ENCODE data around the gene RFLNA. TPM values are rescaled to one million over a fixed set of nuclear protein-coding genes. Genes with fewer than 3 reads are reported as not detected.

RFLNA gene
- total RNA-seq, 6 experiments from 2014 or later, result 0.12 to 0.31 TPM; not detected in 4

GRCh38 chr12:124361996-124362395 is 67.1 kb downstream of the RFLNA start:
- ATAC-seq, result no peak
- DNase-seq, result no peak
- intact Hi-C loops (cut with DNase I), result no loop called here
- peaks cover 0 to 6% (median 2%) of the 10 kb centered on the region in 4 donors for H3K36me3 ChIP-seq
- TF ChIP-seq POLR2A (IDR thresholded peaks at IDR 0.05) (no peak), CTCF (IDR thresholded peaks at IDR 0.05) (no peak)
- no peaks in the 10 kb centered on the region for H3K9me3 ChIP-seq
- no peaks in the 10 kb centered on the region for H3K27me3 ChIP-seq
- H3K4me3 ChIP-seq, result no peak overlapping the region
- WGBS (ENCODE audit: insufficient coverage, low coverage, low lambda C conversion rate, missing lambda C conversion rate), result no CpG with 5 or more reads among the region's 15 CpGs
- H3K4me1 ChIP-seq, result peaks cover 0 to 40% (median 21%) of the 10 kb centered on the region in 4 donors
- no peak overlapping the region for H3K27ac ChIP-seq

- Histone ChIP-seq H3K4me3 (no peak overlapping the region), H3K27me3 (no peaks in the 10 kb centered on the region), H3K27ac (no peak overlapping the region), H3K36me3 (peaks cover 0 to 3% (median under 1%) of the 10 kb centered on the region in 4 donors), H3K9me3 (no peaks in the 10 kb centered on the region), H3K4me1 (peaks cover 0 to 36% (median 20%) of the 10 kb centered on the region in 4 donors)
- DNase-seq (no peak), ATAC-seq (no peak)
- TF ChIP-seq POLR2A (IDR thresholded peaks at IDR 0.05), result no peak
- no peak for TF ChIP-seq CTCF (IDR thresholded peaks at IDR 0.05)
- no CpG with 5 or more reads among the region's 23 CpGs for WGBS (ENCODE audit: insufficient coverage, low coverage, low lambda C conversion rate, missing lambda C conversion rate)
- intact Hi-C loops (cut with DNase I), result no loop called here
These were observed 68.6 kb downstream of the RFLNA start for GRCh38 chr12:124363353-124363965.

GRCh38 chr12:124364543-124364942 is 69.7 kb downstream of the RFLNA start:
- Histone ChIP-seq H3K27me3 (no peaks in the 10 kb centered on the region), H3K4me3 (no peak overlapping the region), H3K27ac (no peak overlapping the region), H3K9me3 (no peaks in the 10 kb centered on the region), H3K4me1 (peaks cover 0 to 34% (median 16%) of the 10 kb centered on the region in 4 donors), H3K36me3 (no peaks in the 10 kb centered on the region)
- DNase-seq, result no peak
- no peak for TF ChIP-seq CTCF (IDR thresholded peaks at IDR 0.05)
- TF ChIP-seq POLR2A (IDR thresholded peaks at IDR 0.05), result no peak
- WGBS (ENCODE audit: insufficient coverage, low coverage, low lambda C conversion rate, missing lambda C conversion rate), result 67% methylated on average over 1 of the region's 11 CpGs
- intact Hi-C loops (cut with DNase I), result no loop called here
- ATAC-seq, result no peak

Small RNA genes lying within 50 kb of the gene (microRNA-seq; reads per million reads assigned to microRNA genes)
- 0 reads per million in 2 donors for gene MIR6880

Small RNA genes lying within 50 kb of the gene (small RNA-seq; reads per million reads assigned to genes)
- 0 reads per million in 2 experiments for gene MIR6880
